HG03520 (cell line): ENCODE data around the gene ABCG1.

ENCODE experiments used
- ATAC-seq: cut with Tn5 transposase; IDR thresholded peaks from one replicate; pipeline ENCODE4 v1.9.1; 2021; ENCODE audit warnings: mild to moderate bottlenecking, moderate library complexity; ENCODE audit not compliant: unreplicated experiment

Gene ABCG1

GRCh38 chr21:42266971-42267556, 48.1 kb downstream of the ABCG1 start:
- no peak for ATAC-seq

GRCh38 chr21:42269386-42269785, 50.4 kb downstream of the ABCG1 start:
- no peak for ATAC-seq

GRCh38 chr21:42271065-42271464, 52.1 kb downstream of the ABCG1 start:
- no peak for ATAC-seq

- no peak for ATAC-seq
Observed at GRCh38 chr21:42272109-42272962, 53.4 kb downstream of the ABCG1 start.

GRCh38 chr21:42272984-42273600, 54.2 kb downstream of the ABCG1 start:
- ATAC-seq = no peak

GRCh38 chr21:42276076-42276475, 57.1 kb downstream of the ABCG1 start:
- no peak for ATAC-seq

GRCh38 chr21:42276526-42277154, 57.7 kb downstream of the ABCG1 start:
- ATAC-seq = no peak

GRCh38 chr21:42277593-42277992, 58.7 kb downstream of the ABCG1 start:
- no peak for ATAC-seq

- no peak for ATAC-seq
Observed at GRCh38 chr21:42278451-42279149, 59.7 kb downstream of the ABCG1 start.

- no peak for ATAC-seq
Observed at GRCh38 chr21:42279341-42279871, 60.5 kb downstream of the ABCG1 start.

GRCh38 chr21:42279888-42280287, 60.9 kb downstream of the ABCG1 start:
- ATAC-seq = no peak

- no peak for ATAC-seq
Observed at GRCh38 chr21:42280356-42281180, 61.6 kb downstream of the ABCG1 start.

GRCh38 chr21:42281181-42281680, 62.3 kb downstream of the ABCG1 start:
- no peak for ATAC-seq

GRCh38 chr21:42282021-42282420, 63.1 kb downstream of the ABCG1 start:
- ATAC-seq = no peak

- ATAC-seq = no peak
Observed at GRCh38 chr21:42282715-42283114, 63.8 kb downstream of the ABCG1 start.

- no peak for ATAC-seq
Observed at GRCh38 chr21:42285569-42286245, 66.8 kb downstream of the ABCG1 start.

GRCh38 chr21:42286416-42286815, 67.5 kb downstream of the ABCG1 start:
- ATAC-seq = no peak

GRCh38 chr21:42287193-42288083, 68.5 kb downstream of the ABCG1 start:
- no peak for ATAC-seq
